Stimulated activated naive B cell treated with anti-CD40 and anti-IgM and Interleukin-4, amounts not matched to agents 10 μg/mL and 1 μg/mL and 100 μg/mL, for 72 hours (primary cell): Measurements from ENCODE around the gene SARM1.

Experiments
- ATAC-seq, 2 donors: fragments of 150-1000 bp; cut with Tn5 transposase; replicated peaks; 2 replicates each; pipeline ENCODE4 v1.10.0; 2021; ENCODE audit warnings: moderate library complexity in 1 of 2
- DNase-seq: peaks from one replicate; pipeline ENCODE4 v3.0.0; 2021
- H3K27ac Mint-ChIP-seq: one replicate; pipeline ENCODE4 v1.8.0; 2022; ENCODE audit warnings: mild to moderate bottlenecking, mixed read lengths
- H3K27me3 Mint-ChIP-seq, 2 donors: one replicate each; pipeline ENCODE4 v1.8.0; 2022; ENCODE audit warnings: mixed read lengths in 2 of 2
- H3K36me3 Mint-ChIP-seq, 2 donors: one replicate each; pipeline ENCODE4 v1.8.0; 2022; ENCODE audit warnings: mixed read lengths in 2 of 2, mild to moderate bottlenecking in 1 of 2
- H3K4me1 Mint-ChIP-seq, 2 donors: one replicate each; pipeline ENCODE4 v1.8.0; 2022; ENCODE audit warnings: mixed read lengths in 2 of 2, mild to moderate bottlenecking in 1 of 2
- H3K4me3 Mint-ChIP-seq, 2 donors: one replicate each; pipeline ENCODE4 v1.8.0; 2022; ENCODE audit warnings: mild to moderate bottlenecking in 2 of 2, mixed read lengths in 2 of 2, moderate library complexity in 1 of 2
- H3K9me3 Mint-ChIP-seq, 2 donors: one replicate each; pipeline ENCODE4 v1.8.0; 2022; ENCODE audit warnings: mixed read lengths in 2 of 2, mild to moderate bottlenecking in 1 of 2

Gene SARM1

GRCh38 chr17:28368915-28369683 lies 2.4 kb upstream of the SARM1 start:
- DNase-seq: no peak
- H3K9me3 Mint-ChIP-seq: no peaks in the 10 kb centered on the region
- peaks cover 22 to 39% of the 10 kb centered on the region in 2 donors for H3K4me1 Mint-ChIP-seq
- no peak for ATAC-seq
- no peaks in the 10 kb centered on the region for H3K27me3 Mint-ChIP-seq
- peaks cover 6 to 17% of the 10 kb centered on the region in 2 donors for H3K36me3 Mint-ChIP-seq
- H3K4me3 Mint-ChIP-seq: no peak overlapping the region
- H3K27ac Mint-ChIP-seq: no peak overlapping the region

- no peak for DNase-seq
- Mint-ChIP-seq H3K27me3 (no peaks in the 10 kb centered on the region), H3K36me3 (peaks cover 4 to 15% of the 10 kb centered on the region in 2 donors), H3K27ac (peak overlapping the region; percentile 25), H3K9me3 (no peaks in the 10 kb centered on the region), H3K4me1 (peaks cover 22 to 39% of the 10 kb centered on the region in 2 donors), H3K4me3 (no peak overlapping the region)
- ATAC-seq: no peak
These were observed 1.8 kb upstream of the SARM1 start for GRCh38 chr17:28369684-28370034.

GRCh38 chr17:28370035-28370743 lies 1.3 kb upstream of the SARM1 start, which contains the start of gene VTN:
TSS of gene VTN (minus strand) at chr17:28370307. CDS start at chr17:28370203, 104 bp downstream.
- DNase-seq (no peak), ATAC-seq (no peak)
- H3K9me3 Mint-ChIP-seq: no peaks in the 10 kb centered on the region
- H3K4me1 Mint-ChIP-seq: peaks cover 24 to 39% of the 10 kb centered on the region in 2 donors
- peak within 1 kb of the TSS; percentile 96 for H3K4me3 Mint-ChIP-seq
- peaks cover 7 to 18% of the 10 kb centered on the region in 2 donors for H3K36me3 Mint-ChIP-seq
- H3K27ac Mint-ChIP-seq: peak within 1 kb of the TSS; percentile 94
- no peaks in the 10 kb centered on the region for H3K27me3 Mint-ChIP-seq

GRCh38 chr17:28370744-28371103 lies 770 bp upstream of the SARM1 start:
- H3K9me3 Mint-ChIP-seq: no peaks in the 10 kb centered on the region
- no peaks in the 10 kb centered on the region for H3K27me3 Mint-ChIP-seq
- DNase-seq (no peak), ATAC-seq (no peak)
- peak overlapping the region in 1 of 2 donors; percentile 96 for H3K4me3 Mint-ChIP-seq
- H3K27ac Mint-ChIP-seq: peak overlapping the region; percentile 94
- H3K36me3 Mint-ChIP-seq: peaks cover 5 to 18% of the 10 kb centered on the region in 2 donors
- H3K4me1 Mint-ChIP-seq: peaks cover 24 to 39% of the 10 kb centered on the region in 2 donors

GRCh38 chr17:28372203-28372944 lies 880 bp downstream of the SARM1 start:
- Mint-ChIP-seq H3K27ac (peak overlapping the region; percentile 89), H3K36me3 (peaks cover 4 to 13% of the 10 kb centered on the region in 2 donors), H3K27me3 (no peaks in the 10 kb centered on the region), H3K9me3 (no peaks in the 10 kb centered on the region), H3K4me1 (peaks cover 24 to 39% of the 10 kb centered on the region in 2 donors), H3K4me3 (peak overlapping the region; percentile 85 to 96)
- DNase-seq: no peak
- ATAC-seq: peak; percentile 15 to 24

- Mint-ChIP-seq H3K4me1 (peaks cover 24 to 39% of the 10 kb centered on the region in 2 donors), H3K27ac (peak overlapping the region; percentile 89)
- no peak for ATAC-seq
These were observed 1.4 kb downstream of the SARM1 start for GRCh38 chr17:28372945-28373274.

GRCh38 chr17:28379814-28380801 lies 8.6 kb downstream of the SARM1 start:
- ATAC-seq (no peak), DNase-seq (no peak)
- Mint-ChIP-seq H3K27ac (peak overlapping the region; percentile 37), H3K27me3 (peaks cover 14 to 45% of the 10 kb centered on the region in 2 donors), H3K4me1 (peaks cover 23 to 42% of the 10 kb centered on the region in 2 donors), H3K9me3 (no peaks in the 10 kb centered on the region), H3K36me3 (peaks cover 34 to 40% of the 10 kb centered on the region in 2 donors), H3K4me3 (no peak overlapping the region)

More at GRCh38 chr17:28372945-28373274, 1.4 kb downstream of the SARM1 start:
- DNase-seq: no peak
- peak overlapping the region; percentile 85 to 96 for H3K4me3 Mint-ChIP-seq
- peaks cover 4 to 13% of the 10 kb centered on the region in 2 donors for H3K36me3 Mint-ChIP-seq
- H3K9me3 Mint-ChIP-seq: no peaks in the 10 kb centered on the region
- H3K27me3 Mint-ChIP-seq: no peaks in the 10 kb centered on the region

GRCh38 chr17:28381141-28381825 lies 9.8 kb downstream of the SARM1 start:
- peaks cover 37 to 44% of the 10 kb centered on the region in 2 donors for H3K36me3 Mint-ChIP-seq
- H3K9me3 Mint-ChIP-seq: no peaks in the 10 kb centered on the region
- DNase-seq: no peak
- H3K27me3 Mint-ChIP-seq: peaks cover 17 to 51% of the 10 kb centered on the region in 2 donors
- H3K27ac Mint-ChIP-seq: peak overlapping the region; percentile 32
- no peak for ATAC-seq
- peak overlapping the region; percentile 18 to 69 for H3K4me3 Mint-ChIP-seq
- peaks cover 27 to 46% of the 10 kb centered on the region in 2 donors for H3K4me1 Mint-ChIP-seq

- Mint-ChIP-seq H3K27me3 (peaks cover 17 to 51% of the 10 kb centered on the region in 2 donors), H3K4me1 (peaks cover 27 to 46% of the 10 kb centered on the region in 2 donors), H3K9me3 (no peaks in the 10 kb centered on the region), H3K27ac (peak overlapping the region; percentile 81), H3K4me3 (peak overlapping the region; percentile 86 to 91), H3K36me3 (peaks cover 44 to 49% of the 10 kb centered on the region in 2 donors)
- ATAC-seq (peak; percentile 93), DNase-seq (peak; percentile 34)
These were observed 13.0 kb downstream of the SARM1 start for GRCh38 chr17:28384281-28385036.

GRCh38 chr17:28385037-28385400 lies 13.5 kb downstream of the SARM1 start:
- H3K4me1 Mint-ChIP-seq: peaks cover 27 to 45% of the 10 kb centered on the region in 2 donors
- H3K27ac Mint-ChIP-seq: peak overlapping the region; percentile 65
- peak; percentile 22 to 27 for ATAC-seq
- H3K36me3 Mint-ChIP-seq: peaks cover 50 to 53% of the 10 kb centered on the region in 2 donors
- peaks cover 17 to 51% of the 10 kb centered on the region in 2 donors for H3K27me3 Mint-ChIP-seq
- peak overlapping the region; percentile 86 to 91 for H3K4me3 Mint-ChIP-seq
- H3K9me3 Mint-ChIP-seq: no peaks in the 10 kb centered on the region
- no peak for DNase-seq

GRCh38 chr17:28385406-28385805 lies 13.9 kb downstream of the SARM1 start:
- H3K27ac Mint-ChIP-seq: peak overlapping the region; percentile 65
- ATAC-seq (no peak), DNase-seq (no peak)
- no peaks in the 10 kb centered on the region for H3K9me3 Mint-ChIP-seq
- peaks cover 50 to 53% of the 10 kb centered on the region in 2 donors for H3K36me3 Mint-ChIP-seq
- H3K4me3 Mint-ChIP-seq: peak overlapping the region; percentile 86 to 91
- H3K4me1 Mint-ChIP-seq: peaks cover 24 to 42% of the 10 kb centered on the region in 2 donors
- H3K27me3 Mint-ChIP-seq: peaks cover 17 to 50% of the 10 kb centered on the region in 2 donors

- Mint-ChIP-seq H3K27me3 (peaks cover 17 to 41% of the 10 kb centered on the region in 2 donors), H3K4me3 (no peak overlapping the region), H3K36me3 (peaks cover 53 to 56% of the 10 kb centered on the region in 2 donors), H3K9me3 (no peaks in the 10 kb centered on the region), H3K27ac (no peak overlapping the region), H3K4me1 (peaks cover 22 to 32% of the 10 kb centered on the region in 2 donors)
- ATAC-seq: no peak
- no peak for DNase-seq
These were observed 14.9 kb downstream of the SARM1 start for GRCh38 chr17:28386391-28386790.
